ENCODE data around the gene EEF1AKMT3.

DNA sequence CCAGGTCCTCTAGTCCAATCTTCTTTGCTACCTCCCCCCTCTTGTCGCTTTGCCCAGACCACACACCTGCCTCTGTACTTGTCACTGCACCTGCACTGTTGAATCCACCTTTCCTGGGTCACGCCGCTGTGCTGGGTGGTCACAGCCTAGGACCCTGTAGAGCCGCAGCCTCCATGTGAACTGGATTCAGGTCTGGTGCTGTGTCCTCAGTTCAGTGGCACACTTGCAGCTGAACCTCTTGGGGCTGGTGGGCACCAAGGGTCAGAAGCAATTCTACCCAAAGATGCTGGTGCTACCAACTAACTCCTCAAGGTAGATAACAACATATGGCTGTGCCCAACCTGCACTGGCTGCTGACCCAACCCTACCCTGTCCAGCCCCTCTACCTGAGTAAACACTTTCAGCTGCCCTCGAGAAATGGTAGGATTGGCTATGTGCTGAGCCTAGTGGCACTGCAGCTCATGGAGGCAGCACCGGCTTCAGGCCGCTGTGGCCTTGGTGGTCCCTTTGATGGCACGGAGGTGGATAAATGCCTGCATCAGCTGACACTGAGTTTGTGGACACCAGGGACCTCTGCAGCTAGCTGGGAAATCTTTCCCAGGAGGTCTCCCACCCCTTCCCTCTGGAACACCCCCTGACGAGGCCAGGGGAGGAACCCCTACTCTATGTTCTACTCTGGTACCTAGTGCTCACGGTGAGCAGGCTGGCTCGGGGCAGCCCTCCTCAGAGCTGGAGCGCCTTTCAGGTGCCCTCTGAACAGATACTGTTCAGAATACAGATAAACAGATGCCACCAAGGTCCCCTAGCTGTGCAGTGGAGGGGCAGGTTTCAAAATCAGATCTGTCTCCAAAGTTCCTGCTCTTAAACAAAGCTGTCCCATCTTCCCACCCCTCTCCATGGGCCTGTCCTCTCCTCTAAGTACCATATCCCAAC, 48.1 kb upstream of the EEF1AKMT3 start:
- TF ChIP-seq, protein P1, sequence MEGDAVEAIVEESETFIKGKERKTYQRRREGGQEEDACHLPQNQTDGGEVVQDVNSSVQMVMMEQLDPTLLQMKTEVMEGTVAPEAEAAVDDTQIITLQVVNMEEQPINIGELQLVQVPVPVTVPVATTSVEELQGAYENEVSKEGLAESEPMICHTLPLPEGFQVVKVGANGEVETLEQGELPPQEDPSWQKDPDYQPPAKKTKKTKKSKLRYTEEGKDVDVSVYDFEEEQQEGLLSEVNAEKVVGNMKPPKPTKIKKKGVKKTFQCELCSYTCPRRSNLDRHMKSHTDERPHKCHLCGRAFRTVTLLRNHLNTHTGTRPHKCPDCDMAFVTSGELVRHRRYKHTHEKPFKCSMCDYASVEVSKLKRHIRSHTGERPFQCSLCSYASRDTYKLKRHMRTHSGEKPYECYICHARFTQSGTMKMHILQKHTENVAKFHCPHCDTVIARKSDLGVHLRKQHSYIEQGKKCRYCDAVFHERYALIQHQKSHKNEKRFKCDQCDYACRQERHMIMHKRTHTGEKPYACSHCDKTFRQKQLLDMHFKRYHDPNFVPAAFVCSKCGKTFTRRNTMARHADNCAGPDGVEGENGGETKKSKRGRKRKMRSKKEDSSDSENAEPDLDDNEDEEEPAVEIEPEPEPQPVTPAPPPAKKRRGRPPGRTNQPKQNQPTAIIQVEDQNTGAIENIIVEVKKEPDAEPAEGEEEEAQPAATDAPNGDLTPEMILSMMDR (conservative IDR thresholded peaks at IDR 0.05; ENCODE audit: low read depth in 2 of 2), result no peak
- TF ChIP-seq JUNB (IDR thresholded peaks at IDR 0.05; ENCODE audit: unreplicated experiment), result no peak
- TF ChIP-seq EZH2 (IDR thresholded peaks at IDR 0.05; ENCODE audit: low read depth, unreplicated experiment), result no peak
- no peak for TF ChIP-seq POLR2AphosphoS5 (IDR thresholded peaks at IDR 0.05; ENCODE audit: low read depth)
- no peak for TF ChIP-seq EZH2phosphoT487 (IDR thresholded peaks at IDR 0.05; ENCODE audit: unreplicated experiment)
- TF ChIP-seq STAT1 (IDR thresholded peaks at IDR 0.05; ENCODE audit: unreplicated experiment), result no peak
- no peak for TF ChIP-seq NANOG (IDR thresholded peaks at IDR 0.05; ENCODE audit: borderline replicate concordance)
- TF ChIP-seq, protein P2, sequence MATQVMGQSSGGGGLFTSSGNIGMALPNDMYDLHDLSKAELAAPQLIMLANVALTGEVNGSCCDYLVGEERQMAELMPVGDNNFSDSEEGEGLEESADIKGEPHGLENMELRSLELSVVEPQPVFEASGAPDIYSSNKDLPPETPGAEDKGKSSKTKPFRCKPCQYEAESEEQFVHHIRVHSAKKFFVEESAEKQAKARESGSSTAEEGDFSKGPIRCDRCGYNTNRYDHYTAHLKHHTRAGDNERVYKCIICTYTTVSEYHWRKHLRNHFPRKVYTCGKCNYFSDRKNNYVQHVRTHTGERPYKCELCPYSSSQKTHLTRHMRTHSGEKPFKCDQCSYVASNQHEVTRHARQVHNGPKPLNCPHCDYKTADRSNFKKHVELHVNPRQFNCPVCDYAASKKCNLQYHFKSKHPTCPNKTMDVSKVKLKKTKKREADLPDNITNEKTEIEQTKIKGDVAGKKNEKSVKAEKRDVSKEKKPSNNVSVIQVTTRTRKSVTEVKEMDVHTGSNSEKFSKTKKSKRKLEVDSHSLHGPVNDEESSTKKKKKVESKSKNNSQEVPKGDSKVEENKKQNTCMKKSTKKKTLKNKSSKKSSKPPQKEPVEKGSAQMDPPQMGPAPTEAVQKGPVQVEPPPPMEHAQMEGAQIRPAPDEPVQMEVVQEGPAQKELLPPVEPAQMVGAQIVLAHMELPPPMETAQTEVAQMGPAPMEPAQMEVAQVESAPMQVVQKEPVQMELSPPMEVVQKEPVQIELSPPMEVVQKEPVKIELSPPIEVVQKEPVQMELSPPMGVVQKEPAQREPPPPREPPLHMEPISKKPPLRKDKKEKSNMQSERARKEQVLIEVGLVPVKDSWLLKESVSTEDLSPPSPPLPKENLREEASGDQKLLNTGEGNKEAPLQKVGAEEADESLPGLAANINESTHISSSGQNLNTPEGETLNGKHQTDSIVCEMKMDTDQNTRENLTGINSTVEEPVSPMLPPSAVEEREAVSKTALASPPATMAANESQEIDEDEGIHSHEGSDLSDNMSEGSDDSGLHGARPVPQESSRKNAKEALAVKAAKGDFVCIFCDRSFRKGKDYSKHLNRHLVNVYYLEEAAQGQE (IDR thresholded peaks at IDR 0.05; ENCODE audit: unreplicated experiment), result no peak
- no peak for TF ChIP-seq CREB1 (CRISPR knock-in tag; IDR thresholded peaks at IDR 0.05; ENCODE audit: low read depth)
- TF ChIP-seq ZNF114 (CRISPR knock-in tag; IDR thresholded peaks at IDR 0.05), result no peak
